HG03108 (cell line): ENCODE data around the gene B3GALT6.
"Not testable (repeated sequence)": the region's sequence is repeated elsewhere in the genome, so short reads cannot be mapped to it uniquely, and the experiment has no call there.

Source experiments
- ATAC-seq: cut with Tn5 transposase; IDR thresholded peaks from one replicate; pipeline ENCODE4 v1.9.1; 2021; ENCODE audit warnings: moderate library complexity; ENCODE audit not compliant: unreplicated experiment

B3GALT6 gene

GRCh38 chr1:1242461-1243265, 10.6 kb downstream of the B3GALT6 start:
- no peak for ATAC-seq

DNA sequence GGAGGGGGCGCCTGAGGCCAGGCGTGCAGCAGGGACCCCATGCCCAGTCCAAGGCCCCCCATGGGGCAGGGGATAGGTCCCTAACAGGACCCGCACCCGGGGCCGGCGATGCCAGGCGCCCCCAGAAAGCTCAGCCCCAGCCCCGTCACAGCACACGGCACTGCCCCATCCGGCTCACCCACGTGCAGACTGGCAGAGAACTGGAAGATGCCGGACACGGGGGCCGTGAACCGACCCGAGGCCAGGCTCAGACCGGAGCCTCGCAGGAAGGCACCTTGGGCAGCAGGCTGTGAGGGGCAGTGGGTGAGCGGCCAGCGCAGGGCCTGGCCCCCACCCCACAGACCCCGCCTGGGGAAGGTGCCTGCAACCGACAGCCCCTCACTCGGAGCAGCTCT, 11.2 kb downstream of the B3GALT6 start:
- no peak for ATAC-seq

DNA sequence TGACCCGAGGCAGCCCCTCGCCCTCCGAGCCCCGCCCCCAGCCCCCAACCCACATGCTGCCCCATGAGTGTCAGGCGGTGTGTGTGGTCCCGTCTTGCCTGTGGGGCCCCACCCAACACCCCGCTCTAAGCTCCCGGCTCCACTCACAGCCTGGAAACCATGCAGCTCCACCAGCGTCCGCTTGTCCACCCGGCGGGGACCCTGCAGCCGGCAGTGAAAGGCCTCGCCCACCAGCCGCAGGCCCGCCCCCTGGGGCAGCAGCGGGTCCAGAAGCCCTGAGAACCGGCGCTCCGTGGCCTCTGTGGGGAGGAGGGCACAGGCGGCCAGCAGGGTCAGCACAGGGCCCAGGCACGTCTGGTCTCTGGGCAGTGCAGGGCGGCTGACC, 11.8 kb downstream of the B3GALT6 start:
- ATAC-seq = no peak

DNA sequence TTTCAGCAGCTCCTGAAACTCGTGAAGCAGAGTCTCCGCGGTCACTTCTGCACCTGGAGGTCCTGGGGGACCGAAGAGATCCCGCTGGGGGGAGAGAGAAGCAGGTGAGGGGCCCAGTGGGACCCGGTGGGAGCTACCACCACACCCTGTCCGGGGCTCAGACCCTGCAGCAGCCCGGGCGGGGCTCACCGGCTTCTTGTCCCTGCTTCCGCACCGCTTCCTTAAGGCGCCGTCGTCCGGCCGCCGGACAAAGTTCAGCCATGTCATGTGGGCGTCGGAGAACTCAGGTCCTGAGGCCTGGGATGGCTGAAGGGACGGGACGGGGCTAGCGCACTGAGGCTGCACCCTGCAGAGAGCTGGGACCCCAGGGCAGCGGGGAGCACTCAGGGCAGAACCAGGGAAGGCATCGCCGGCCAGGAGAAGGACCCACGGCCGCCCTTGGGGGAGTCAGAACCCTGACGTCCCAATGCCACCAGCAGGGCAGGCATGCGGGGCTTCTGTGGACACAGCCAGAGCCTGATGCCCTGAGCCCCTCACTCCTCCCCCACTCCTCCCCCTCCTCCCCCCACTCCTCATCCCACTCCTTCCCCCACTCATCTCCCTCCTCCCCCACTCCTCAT, 12.3 kb downstream of the B3GALT6 start:
- no peak for ATAC-seq

- ATAC-seq = no peak
These were observed 13.3 kb downstream of the B3GALT6 start for GRCh38 chr1:1245178-1245816.

GRCh38 chr1:1245817-1246576, 14.0 kb downstream of the B3GALT6 start:
- no peak for ATAC-seq

DNA sequence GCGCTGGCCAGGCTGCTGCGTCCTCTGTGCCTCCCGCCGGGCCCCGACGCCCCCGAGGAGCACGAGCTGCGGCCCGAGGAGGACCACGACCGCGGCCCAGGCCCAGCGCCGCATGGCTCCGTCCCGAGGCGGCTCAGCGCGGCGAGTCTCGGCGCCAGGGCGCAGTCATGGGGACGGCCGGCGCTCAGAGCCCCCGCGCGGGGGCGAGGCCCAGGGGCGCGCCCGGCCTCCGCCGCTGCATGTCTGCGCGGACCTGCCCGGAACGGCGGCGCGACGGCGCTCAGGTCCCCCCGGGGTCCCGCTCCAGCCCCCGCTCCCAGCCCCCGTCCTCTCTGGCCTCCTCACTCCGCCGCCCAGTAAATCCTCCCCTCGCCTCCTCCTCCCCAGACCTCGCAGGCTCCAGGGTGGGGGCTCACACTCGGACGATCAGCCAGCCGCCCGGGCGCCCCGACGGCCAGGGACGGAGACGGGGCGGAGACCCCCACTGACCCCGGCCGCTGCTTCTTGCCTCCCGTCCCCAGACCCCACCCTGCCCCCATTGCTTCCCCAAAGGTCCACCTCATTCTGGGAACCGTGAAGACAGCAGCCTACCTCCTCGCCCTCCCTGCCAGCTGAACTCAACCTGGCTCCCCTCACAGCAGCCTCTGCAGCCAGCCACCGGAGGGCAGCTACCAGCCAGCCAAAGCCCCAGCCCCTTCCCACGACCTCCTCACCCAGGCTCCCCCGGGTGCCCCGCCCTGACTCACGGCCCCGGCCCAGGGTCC, 14.7 kb downstream of the B3GALT6 start, which contains the start of gene C1QTNF12:
Gene C1QTNF12, minus strand, starts transcription at position 146 of the 764 bp plus-strand sequence. Its CDS starts 32 bp downstream, at position 114.
- ATAC-seq = no peak

- ATAC-seq = no peak
These were observed 15.4 kb downstream of the B3GALT6 start for GRCh38 chr1:1247341-1247913.

GRCh38 chr1:1248009-1248913, 16.2 kb downstream of the B3GALT6 start:
- ATAC-seq = not testable (repeated sequence)

- ATAC-seq = no peak
These were observed 18.8 kb downstream of the B3GALT6 start for GRCh38 chr1:1250786-1251284.

DNA sequence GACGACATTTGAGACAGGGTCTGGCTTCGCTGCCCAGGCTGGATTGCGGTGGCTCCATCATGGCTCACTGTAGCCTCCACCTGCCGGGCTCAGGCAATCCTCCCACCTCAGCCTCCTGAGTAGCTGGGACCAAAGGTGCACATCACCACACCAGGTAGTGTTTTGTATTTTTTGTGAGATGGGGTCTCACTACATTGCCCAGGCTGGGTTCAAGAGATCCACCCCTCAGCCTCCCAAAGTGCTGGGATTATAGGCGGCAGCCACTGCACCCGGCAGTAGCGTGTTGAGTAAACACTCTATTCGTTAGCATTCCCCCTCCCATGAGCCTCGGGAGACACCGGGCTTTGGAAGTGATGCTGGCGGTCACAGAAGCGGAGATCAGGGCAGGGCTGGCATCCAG, 21.3 kb downstream of the B3GALT6 start:
- no peak for ATAC-seq

DNA sequence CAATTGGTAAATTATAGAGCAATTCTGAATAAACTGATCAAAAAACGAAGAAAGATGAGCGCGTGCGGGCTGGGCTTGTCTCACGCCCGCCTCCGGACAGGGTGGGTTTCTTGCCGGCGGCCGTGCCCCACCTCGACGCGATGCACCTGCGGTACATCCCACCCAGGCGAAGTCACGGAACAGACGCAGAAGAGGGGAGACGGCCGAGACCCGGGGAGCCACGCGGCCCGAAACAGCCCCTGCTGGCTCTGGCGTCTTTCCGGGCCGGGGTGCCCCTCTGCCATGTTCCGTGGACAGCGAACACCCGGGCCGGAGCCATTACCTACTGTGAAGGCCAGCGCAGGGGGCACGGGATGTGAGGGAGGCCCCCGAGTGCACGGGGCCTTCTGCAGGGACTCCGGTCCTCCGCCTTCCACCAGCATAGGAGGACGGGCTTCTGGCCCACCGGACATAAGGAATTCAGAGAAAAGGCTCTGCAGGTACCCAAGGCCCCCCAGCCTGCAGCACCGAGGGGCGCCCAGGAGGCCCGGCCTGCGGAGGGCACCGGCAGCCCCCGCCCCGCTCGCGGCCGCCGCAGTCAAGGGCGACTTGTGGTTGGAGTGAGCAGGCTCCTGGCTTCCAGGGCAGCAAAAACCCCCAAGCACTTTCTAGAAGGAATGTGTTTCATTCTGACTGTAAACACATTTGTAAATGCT, 22.1 kb downstream of the B3GALT6 start:
- ATAC-seq = no peak

- no peak for ATAC-seq
These were observed 22.6 kb downstream of the B3GALT6 start for GRCh38 chr1:1254667-1254998.

DNA sequence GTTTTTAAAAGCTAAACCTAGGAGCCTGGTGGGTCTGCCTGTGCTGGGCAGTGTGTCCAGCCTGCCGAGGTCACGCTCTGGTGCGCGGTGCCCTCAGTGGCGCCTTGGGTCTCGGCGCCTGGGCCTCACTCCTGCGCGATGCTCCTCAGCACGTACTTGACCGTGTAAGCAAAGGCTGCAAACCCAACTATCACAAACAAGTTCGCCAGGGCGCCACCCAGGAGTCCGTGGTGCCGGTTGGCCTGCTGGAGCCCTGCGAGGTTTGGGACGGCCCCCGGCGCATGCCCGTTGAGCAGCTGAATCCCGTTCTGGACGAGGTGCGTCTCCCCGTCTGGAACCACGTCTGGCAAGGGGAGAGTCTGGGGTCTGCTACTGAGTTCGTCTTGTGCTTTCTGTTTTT, 23.0 kb downstream of the B3GALT6 start:
- no peak for ATAC-seq

- ATAC-seq = no peak
These were observed 23.6 kb downstream of the B3GALT6 start for GRCh38 chr1:1255611-1256010.

GRCh38 chr1:1256956-1257871, 25.2 kb downstream of the B3GALT6 start:
- no peak for ATAC-seq

GRCh38 chr1:1259119-1259488, 27.1 kb downstream of the B3GALT6 start:
- no peak for ATAC-seq
